ENCODE results near the gene SRPRB.

The SRPRB gene

GRCh38 chr3:133763797-133764683, 41.6 kb upstream of the SRPRB start:
- H3K36me3 ChIP-seq (ENCODE audit: control insufficient read depth, insufficient read depth, low read length) = no peaks in the 10 kb centered on the region
- no peaks in the 10 kb centered on the region for H3K4me1 ChIP-seq (ENCODE audit: control insufficient read depth, low read depth, low read length)
- WGBS (ENCODE audit: extremely low coverage, insufficient coverage, low lambda C conversion rate) = no CpG with 5 or more reads among the region's 6 CpGs
- H3K23ac ChIP-seq (ENCODE audit: low read length) = no peak overlapping the region
- H4K8ac ChIP-seq (ENCODE audit: low read depth, low read length) = no peak overlapping the region
- no peak overlapping the region for H3K4ac ChIP-seq (ENCODE audit: low read depth, low read length)
- no peak overlapping the region for H3K27ac ChIP-seq (ENCODE audit: low read depth, low read length)
- no peak overlapping the region for H2AK5ac ChIP-seq (ENCODE audit: low read length)
- no peak overlapping the region for H4K5ac ChIP-seq (ENCODE audit: low read length)
- H2BK15ac ChIP-seq (replicated peaks; ENCODE audit: low read depth) = no peak overlapping the region
- H3K56ac ChIP-seq (ENCODE audit: low read length) = no peak overlapping the region
- no peak overlapping the region for H3K9ac ChIP-seq (ENCODE audit: low read length)
- H2BK5ac ChIP-seq (ENCODE audit: low read length) = no peak overlapping the region
- no peaks in the 10 kb centered on the region for H3K27me3 ChIP-seq (ENCODE audit: insufficient read depth, low read length, poor library complexity)
- H3K4me2 ChIP-seq (ENCODE audit: low read length) = no peak overlapping the region
- H3K18ac ChIP-seq (ENCODE audit: low read length) = no peak overlapping the region
- H3K79me1 ChIP-seq (ENCODE audit: low read length) = no peaks in the 10 kb centered on the region
- no peaks in the 10 kb centered on the region for H3K79me2 ChIP-seq (ENCODE audit: control insufficient read depth, insufficient read depth, low read length)
- DNase-seq = no peak
- H2BK120ac ChIP-seq (ENCODE audit: low read depth, low read length) = no peak overlapping the region
- H3K4me3 ChIP-seq (ENCODE audit: low read length) = no peak overlapping the region

DNA sequence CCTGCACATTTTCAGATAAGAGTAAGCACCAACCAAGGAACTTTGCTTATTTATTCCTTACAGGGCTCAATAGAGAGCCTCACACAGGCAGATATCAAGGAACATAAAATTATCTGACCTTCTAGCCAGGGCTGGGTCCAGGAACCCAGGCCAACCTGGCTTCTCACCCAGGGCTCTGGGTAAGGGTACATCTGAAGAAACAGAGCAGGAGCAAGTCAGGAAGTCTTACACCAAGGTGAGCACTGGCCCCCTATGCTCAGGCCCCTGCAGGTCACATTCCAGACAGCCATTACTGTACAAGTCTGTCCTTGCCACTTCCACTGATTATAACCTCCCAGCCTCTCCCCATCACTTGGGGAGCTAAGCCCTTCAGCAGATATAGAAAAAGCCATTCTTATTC, 40.4 kb upstream of the SRPRB start:
- Histone ChIP-seq H3K79me2 (ENCODE audit: control insufficient read depth, insufficient read depth, low read length) (no peaks in the 10 kb centered on the region), H3K4me3 (ENCODE audit: low read length) (no peak overlapping the region), H3K79me1 (ENCODE audit: low read length) (no peaks in the 10 kb centered on the region), H3K27me3 (ENCODE audit: insufficient read depth, low read length, poor library complexity) (no peaks in the 10 kb centered on the region), H3K4me1 (ENCODE audit: control insufficient read depth, low read depth, low read length) (no peaks in the 10 kb centered on the region), H3K23ac (ENCODE audit: low read length) (no peak overlapping the region), H3K36me3 (ENCODE audit: control insufficient read depth, insufficient read depth, low read length) (no peaks in the 10 kb centered on the region), H4K8ac (ENCODE audit: low read depth, low read length) (no peak overlapping the region), H2BK15ac (replicated peaks; ENCODE audit: low read depth) (no peak overlapping the region), H2BK120ac (ENCODE audit: low read depth, low read length) (no peak overlapping the region), H2BK5ac (ENCODE audit: low read length) (no peak overlapping the region), H3K18ac (ENCODE audit: low read length) (no peak overlapping the region), H2AK5ac (ENCODE audit: low read length) (no peak overlapping the region), H3K4me2 (ENCODE audit: low read length) (no peak overlapping the region), H3K27ac (ENCODE audit: low read depth, low read length) (no peak overlapping the region), H3K56ac (ENCODE audit: low read length) (no peak overlapping the region), H4K5ac (ENCODE audit: low read length) (no peak overlapping the region), H3K4ac (ENCODE audit: low read depth, low read length) (no peak overlapping the region), H3K9ac (ENCODE audit: low read length) (no peak overlapping the region)
- DNase-seq = no peak

- no peaks in the 10 kb centered on the region for H3K27me3 ChIP-seq (ENCODE audit: insufficient read depth, low read length, poor library complexity)
- H3K4ac ChIP-seq (ENCODE audit: low read depth, low read length) = no peak overlapping the region
- DNase-seq = no peak
- no peak overlapping the region for H3K23ac ChIP-seq (ENCODE audit: low read length)
- H4K8ac ChIP-seq (ENCODE audit: low read depth, low read length) = no peak overlapping the region
- H2BK15ac ChIP-seq (replicated peaks; ENCODE audit: low read depth) = no peak overlapping the region
- no CpG with 5 or more reads among the region's 1 CpG for WGBS (ENCODE audit: extremely low coverage, insufficient coverage, low lambda C conversion rate)
- no peak overlapping the region for H3K9ac ChIP-seq (ENCODE audit: low read length)
- no peak overlapping the region for H2BK5ac ChIP-seq (ENCODE audit: low read length)
- H3K27ac ChIP-seq (ENCODE audit: low read depth, low read length) = no peak overlapping the region
- no peak overlapping the region for H4K5ac ChIP-seq (ENCODE audit: low read length)
- no peaks in the 10 kb centered on the region for H3K36me3 ChIP-seq (ENCODE audit: control insufficient read depth, insufficient read depth, low read length)
- H3K4me2 ChIP-seq (ENCODE audit: low read length) = no peak overlapping the region
- no peaks in the 10 kb centered on the region for H3K79me2 ChIP-seq (ENCODE audit: control insufficient read depth, insufficient read depth, low read length)
- no peaks in the 10 kb centered on the region for H3K79me1 ChIP-seq (ENCODE audit: low read length)
- H3K18ac ChIP-seq (ENCODE audit: low read length) = no peak overlapping the region
- H3K4me3 ChIP-seq (ENCODE audit: low read length) = no peak overlapping the region
- no peak overlapping the region for H2AK5ac ChIP-seq (ENCODE audit: low read length)
- H3K56ac ChIP-seq (ENCODE audit: low read length) = no peak overlapping the region
- H2BK120ac ChIP-seq (ENCODE audit: low read depth, low read length) = no peak overlapping the region
- H3K4me1 ChIP-seq (ENCODE audit: control insufficient read depth, low read depth, low read length) = no peaks in the 10 kb centered on the region
Observed at GRCh38 chr3:133767607-133768006, 38.0 kb upstream of the SRPRB start.

GRCh38 chr3:133769536-133769935, 36.1 kb upstream of the SRPRB start:
- no peak overlapping the region for H3K9ac ChIP-seq (ENCODE audit: low read length)
- no peak overlapping the region for H2BK120ac ChIP-seq (ENCODE audit: low read depth, low read length)
- H4K8ac ChIP-seq (ENCODE audit: low read depth, low read length) = no peak overlapping the region
- H2BK15ac ChIP-seq (replicated peaks; ENCODE audit: low read depth) = no peak overlapping the region
- H3K79me1 ChIP-seq (ENCODE audit: low read length) = no peaks in the 10 kb centered on the region
- no peak overlapping the region for H3K27ac ChIP-seq (ENCODE audit: low read depth, low read length)
- no peaks in the 10 kb centered on the region for H3K36me3 ChIP-seq (ENCODE audit: control insufficient read depth, insufficient read depth, low read length)
- H3K4ac ChIP-seq (ENCODE audit: low read depth, low read length) = no peak overlapping the region
- H3K4me2 ChIP-seq (ENCODE audit: low read length) = no peak overlapping the region
- H3K4me1 ChIP-seq (ENCODE audit: control insufficient read depth, low read depth, low read length) = no peaks in the 10 kb centered on the region
- H2BK5ac ChIP-seq (ENCODE audit: low read length) = no peak overlapping the region
- no peaks in the 10 kb centered on the region for H3K79me2 ChIP-seq (ENCODE audit: control insufficient read depth, insufficient read depth, low read length)
- DNase-seq = no peak
- no peak overlapping the region for H3K18ac ChIP-seq (ENCODE audit: low read length)
- H2AK5ac ChIP-seq (ENCODE audit: low read length) = no peak overlapping the region
- no peak overlapping the region for H3K56ac ChIP-seq (ENCODE audit: low read length)
- WGBS (ENCODE audit: extremely low coverage, insufficient coverage, low lambda C conversion rate) = no CpG with 5 or more reads among the region's 3 CpGs
- no peak overlapping the region for H4K5ac ChIP-seq (ENCODE audit: low read length)
- no peak overlapping the region for H3K23ac ChIP-seq (ENCODE audit: low read length)
- H3K27me3 ChIP-seq (ENCODE audit: insufficient read depth, low read length, poor library complexity) = no peaks in the 10 kb centered on the region
- no peak overlapping the region for H3K4me3 ChIP-seq (ENCODE audit: low read length)

DNA sequence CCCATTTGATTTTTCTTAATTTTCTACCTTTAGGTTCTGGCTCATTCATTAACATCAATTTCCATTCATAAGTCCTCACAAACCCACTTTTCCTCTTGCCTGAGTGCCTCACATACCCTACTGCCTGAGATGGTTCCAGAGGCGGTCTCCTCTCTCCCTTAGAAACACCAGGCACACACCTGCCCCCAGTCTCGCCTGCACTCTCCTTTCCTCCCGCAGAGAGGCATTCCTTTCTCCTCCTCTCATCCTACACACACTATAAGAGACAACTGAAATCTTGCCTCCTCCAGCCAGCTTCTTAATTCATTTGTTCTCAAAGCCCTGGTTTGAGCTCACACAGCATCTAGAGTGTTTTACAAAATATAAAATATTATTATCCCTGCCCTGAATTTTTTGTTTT, 31.9 kb upstream of the SRPRB start:
- Histone ChIP-seq H3K23ac (ENCODE audit: low read length) (no peak overlapping the region), H2BK15ac (replicated peaks; ENCODE audit: low read depth) (no peak overlapping the region), H3K79me2 (ENCODE audit: control insufficient read depth, insufficient read depth, low read length) (no peaks in the 10 kb centered on the region), H3K4me1 (ENCODE audit: control insufficient read depth, low read depth, low read length) (no peaks in the 10 kb centered on the region), H3K27ac (ENCODE audit: low read depth, low read length) (no peak overlapping the region), H4K5ac (ENCODE audit: low read length) (no peak overlapping the region), H3K4me3 (ENCODE audit: low read length) (no peak overlapping the region), H3K27me3 (ENCODE audit: insufficient read depth, low read length, poor library complexity) (no peaks in the 10 kb centered on the region), H2BK5ac (ENCODE audit: low read length) (no peak overlapping the region), H3K9ac (ENCODE audit: low read length) (no peak overlapping the region), H3K56ac (ENCODE audit: low read length) (no peak overlapping the region), H3K4me2 (ENCODE audit: low read length) (no peak overlapping the region), H3K36me3 (ENCODE audit: control insufficient read depth, insufficient read depth, low read length) (no peaks in the 10 kb centered on the region), H3K18ac (ENCODE audit: low read length) (no peak overlapping the region), H2AK5ac (ENCODE audit: low read length) (no peak overlapping the region), H2BK120ac (ENCODE audit: low read depth, low read length) (no peak overlapping the region), H3K79me1 (ENCODE audit: low read length) (no peaks in the 10 kb centered on the region), H3K4ac (ENCODE audit: low read depth, low read length) (no peak overlapping the region), H4K8ac (ENCODE audit: low read depth, low read length) (no peak overlapping the region)
- whole genome bisulfite sequencing (ENCODE audit: extremely low coverage, insufficient coverage, low lambda C conversion rate) = no CpG with 5 or more reads among the region's 3 CpGs
- DNase-seq = no peak

GRCh38 chr3:133775309-133775708, 30.3 kb upstream of the SRPRB start:
- Histone ChIP-seq H4K5ac (ENCODE audit: low read length) (no peak overlapping the region), H2BK120ac (ENCODE audit: low read depth, low read length) (no peak overlapping the region), H2BK15ac (replicated peaks; ENCODE audit: low read depth) (no peak overlapping the region), H3K4me1 (ENCODE audit: control insufficient read depth, low read depth, low read length) (no peaks in the 10 kb centered on the region), H3K18ac (ENCODE audit: low read length) (no peak overlapping the region), H2AK5ac (ENCODE audit: low read length) (no peak overlapping the region), H3K4me2 (ENCODE audit: low read length) (no peak overlapping the region), H3K79me2 (ENCODE audit: control insufficient read depth, insufficient read depth, low read length) (no peaks in the 10 kb centered on the region), H3K79me1 (ENCODE audit: low read length) (no peaks in the 10 kb centered on the region), H3K4ac (ENCODE audit: low read depth, low read length) (no peak overlapping the region), H2BK5ac (ENCODE audit: low read length) (no peak overlapping the region), H3K23ac (ENCODE audit: low read length) (no peak overlapping the region), H3K36me3 (ENCODE audit: control insufficient read depth, insufficient read depth, low read length) (no peaks in the 10 kb centered on the region), H4K8ac (ENCODE audit: low read depth, low read length) (no peak overlapping the region), H3K27me3 (ENCODE audit: insufficient read depth, low read length, poor library complexity) (no peaks in the 10 kb centered on the region), H3K56ac (ENCODE audit: low read length) (no peak overlapping the region), H3K4me3 (ENCODE audit: low read length) (no peak overlapping the region), H3K9ac (ENCODE audit: low read length) (no peak overlapping the region), H3K27ac (ENCODE audit: low read depth, low read length) (no peak overlapping the region)
- no peak for DNase-seq
- WGBS (ENCODE audit: extremely low coverage, insufficient coverage, low lambda C conversion rate) = no CpG with 5 or more reads among the region's 9 CpGs

Data from mesendoderm (in vitro differentiated cells).